GM23338 (cell line): Measurements from ENCODE around the gene PLXNB2. TPM values are rescaled to one million over a fixed set of nuclear protein-coding genes. Genes with fewer than 3 reads are reported as not detected.

Experiments used
- ATAC-seq: fragments of 200-7000 bp; cut with Tn5 transposase; 3 replicates; pipeline ENCODE4 v1.9.1; 2020
- DNase-seq: peaks from one replicate; pipeline ENCODE4 v3.0.0-alpha.2; 2015; ENCODE audit warnings: low spot score
- H2AFZ ChIP-seq: fragments of 200-600 bp; sonication (generic); 2 replicates; pipeline ENCODE4 v1.8.0; 2016; ENCODE audit warnings: antibody characterized with exemption, mild to moderate bottlenecking, moderate library complexity
- H3F3A ChIP-seq: fragments of 200-600 bp; sonication (generic); replicated peaks from 2 replicates; pipeline ENCODE4 v1.8.0; 2017; ENCODE audit warnings: antibody characterized with exemption, mixed run types, low read depth
- H3K27ac ChIP-seq: fragments of 200-600 bp; sonication (generic); 2 replicates; pipeline ENCODE4 v1.6.1; 2016; ENCODE audit warnings: low read depth
- H3K27me3 ChIP-seq: fragments of 200-600 bp; sonication (generic); 2 replicates; pipeline ENCODE4 v1.8.0; 2016; ENCODE audit warnings: mild to moderate bottlenecking, mixed run types, moderate library complexity; ENCODE audit not compliant: insufficient read depth
- H3K36me3 ChIP-seq: fragments of 200-600 bp; sonication (generic); 2 replicates; pipeline ENCODE4 v1.8.0; 2016; ENCODE audit warnings: mild to moderate bottlenecking; ENCODE audit not compliant: insufficient read depth
- H3K4me1 ChIP-seq: fragments of 200-600 bp; sonication (generic); 2 replicates; pipeline ENCODE4 v1.8.0; 2016; ENCODE audit warnings: mild to moderate bottlenecking, moderate library complexity; ENCODE audit not compliant: insufficient read depth
- H3K4me2 ChIP-seq: fragments of 200-600 bp; sonication (generic); 2 replicates; pipeline ENCODE4 v1.7.1; 2017; ENCODE audit warnings: mixed run types
- H3K4me3 ChIP-seq: fragments of 200-600 bp; sonication (generic); 2 replicates; pipeline ENCODE4 v1.6.1; 2016; ENCODE audit warnings: mixed run types
- H3K79me2 ChIP-seq: fragments of 200-600 bp; sonication (generic); replicated peaks from 2 replicates; pipeline ENCODE4 v1.8.0; 2017; ENCODE audit warnings: mild to moderate bottlenecking; ENCODE audit not compliant: insufficient read depth
- H3K9me2 ChIP-seq: fragments of 200-600 bp; sonication (generic); 2 replicates; pipeline ENCODE4 v1.8.0; 2017; ENCODE audit not compliant: insufficient read depth
- H4K20me1 ChIP-seq: fragments of 200-600 bp; sonication (generic); replicated peaks from 2 replicates; pipeline ENCODE4 v1.8.0; 2017; ENCODE audit warnings: mild to moderate bottlenecking; ENCODE audit not compliant: insufficient read depth
- H3K27ac Mint-ChIP-seq: 2 replicates; pipeline ENCODE4 v1.8.0; 2020; ENCODE audit warnings: inconsistent platforms, mild to moderate bottlenecking, moderate library complexity, mixed read lengths
- H3K27me3 Mint-ChIP-seq: 3 replicates; pipeline ENCODE4 v1.8.0; 2022; ENCODE audit warnings: low read depth, mild to moderate bottlenecking, moderate library complexity, mixed read lengths, inconsistent platforms; ENCODE audit not compliant: insufficient read depth, poor library complexity
- H3K36me3 Mint-ChIP-seq: 3 replicates; pipeline ENCODE4 v1.8.0; 2021; ENCODE audit warnings: low read depth, mild to moderate bottlenecking, inconsistent platforms, moderate library complexity, mixed read lengths
- H3K4me1 Mint-ChIP-seq: 3 replicates; pipeline ENCODE4 v1.8.0; 2020; ENCODE audit warnings: mild to moderate bottlenecking, inconsistent platforms, mixed read lengths
- H3K4me3 Mint-ChIP-seq: 3 replicates; pipeline ENCODE4 v1.8.0; 2021; ENCODE audit warnings: moderate library complexity, mild to moderate bottlenecking, inconsistent platforms, mixed read lengths
- H3K9me3 Mint-ChIP-seq: 3 replicates; pipeline ENCODE4 v1.8.0; 2020; ENCODE audit warnings: moderate library complexity, mild to moderate bottlenecking, inconsistent platforms, mixed read lengths
- CREB1 ChIP-seq: fragments of 250-450 bp; sonication (Bioruptor Pico); IDR thresholded peaks from 2 replicates; pipeline ENCODE4 v1.5.0; 2020; ENCODE audit warnings: low read depth, mild to moderate bottlenecking, moderate library complexity
- EZH2 ChIP-seq: fragments of 200-600 bp; sonication (generic); IDR thresholded peaks from one replicate; pipeline ENCODE4 v1.8.0; 2017; ENCODE audit warnings: antibody characterized with exemption, mild to moderate bottlenecking, low read depth; ENCODE audit not compliant: unreplicated experiment
- EZH2phosphoT487 ChIP-seq: fragments of 200-600 bp; sonication (generic); IDR thresholded peaks from one replicate; pipeline ENCODE4 v1.8.1; 2018; ENCODE audit warnings: antibody characterized with exemption; ENCODE audit not compliant: unreplicated experiment
- JUNB ChIP-seq: IDR thresholded peaks from one replicate; pipeline ENCODE4 v1.6.1; 2016; ENCODE audit warnings: antibody characterized with exemption; ENCODE audit not compliant: unreplicated experiment
- NANOG ChIP-seq: IDR thresholded peaks from 2 replicates; pipeline ENCODE4 v1.6.1; 2016; ENCODE audit warnings: antibody characterized with exemption, borderline replicate concordance
- POLR2AphosphoS5 ChIP-seq: IDR thresholded peaks from 2 replicates; pipeline ENCODE4 v1.6.1; 2016; ENCODE audit warnings: antibody characterized with exemption, low read depth
- REST ChIP-seq: IDR thresholded peaks from one replicate; pipeline ENCODE4 v1.6.1; 2018; ENCODE audit warnings: antibody characterized with exemption; ENCODE audit not compliant: unreplicated experiment
- STAT1 ChIP-seq: IDR thresholded peaks from one replicate; pipeline ENCODE4 v1.6.1; 2016; ENCODE audit warnings: antibody characterized with exemption; ENCODE audit not compliant: unreplicated experiment
- ZNF114 ChIP-seq: fragments of 250-450 bp; sonication (Bioruptor Pico); IDR thresholded peaks from 2 replicates; pipeline ENCODE4 v1.5.0; 2020; ENCODE audit warnings: mild to moderate bottlenecking, moderate library complexity
- ZNF331 ChIP-seq: fragments of 250-450 bp; sonication (Bioruptor Pico); IDR thresholded peaks from 2 replicates; pipeline ENCODE4 v1.5.0; 2020; ENCODE audit warnings: low read depth, mild to moderate bottlenecking, moderate library complexity
- polyA plus RNA-seq: library from polyadenylated mRNA; unstranded; fragments of >200 nt; fragmentation: Nextera tagmentation; extraction: Ambion mirVana; gene quantifications from 2 replicates; pipeline ENCODE4 v1.2.1, GENCODE V29; 2016
- total RNA-seq: library from RNA; depleted of rRNA; stranded (reverse); fragments of >200 nt; shearing (Covaris generic); gene quantifications from 2 replicates; pipeline ENCODE4 v1.2.3, GENCODE V29; 2014
- TF ChIP-seq, protein P1 (sequence below): fragments of 250-450 bp; sonication (Bioruptor Pico); IDR thresholded peaks from 2 replicates; pipeline ENCODE4 v1.5.0; 2020; ENCODE audit warnings: mild to moderate bottlenecking, moderate library complexity
- TF ChIP-seq, protein P2 (sequence below), 2 experiments: fragments of 200-600 bp in 1 of 2; sonication (generic) in 1 of 2; conservative IDR thresholded peaks; 2 replicates each; pipeline versions ENCODE4 v1.5.1 to v1.6.1; 2016 to 2017; ENCODE audit warnings: antibody characterized with exemption in 2 of 2, low read depth in 2 of 2, mild to moderate bottlenecking in 2 of 2, moderate library complexity in 1 of 2
- TF ChIP-seq, protein P3 (sequence below): IDR thresholded peaks from 2 replicates; pipeline ENCODE4 v1.6.1; 2016; ENCODE audit warnings: antibody characterized with exemption

PLXNB2 gene
- total and polyA plus RNA-seq, 2 experiments from 2014 or later = 29.1 to 66.3 TPM

DNA sequence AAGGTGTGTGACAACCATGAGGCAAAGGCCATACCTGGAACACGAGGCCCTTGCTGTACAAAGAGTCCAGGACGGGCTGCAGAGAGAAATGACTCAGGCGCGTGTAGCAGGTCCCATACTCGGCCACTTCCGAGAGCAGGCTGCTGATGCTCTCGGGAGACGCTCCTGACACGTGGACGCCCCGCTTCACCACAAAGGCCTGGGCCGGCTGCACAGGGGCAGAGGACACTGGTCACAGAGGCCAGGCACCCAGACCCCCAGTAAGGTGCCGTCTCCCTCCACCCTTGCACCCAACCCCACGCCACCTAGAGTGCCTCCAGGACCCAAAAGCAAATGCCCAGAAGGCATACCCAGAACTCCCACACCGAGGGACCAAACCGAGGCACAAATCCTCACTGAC, 78.1 kb downstream of the PLXNB2 start:
- Histone ChIP-seq H3K79me2 (0 out of 2 replicates have a peak, but pooled peaks cover 3% of the 10 kb centered on the region), H3K9me2 (no peaks in the 10 kb centered on the region), H3K4me2 (no peak overlapping the region), H3F3A (0 out of 2 replicates have a peak, but pooled peaks cover 3% of the 10 kb centered on the region), H3K27ac (no peak overlapping the region), H3K4me3 (no peak overlapping the region), H4K20me1 (peaks cover 4% of the 10 kb centered on the region), H3K36me3 (no peaks in the 10 kb centered on the region), H3K27me3 (no peaks in the 10 kb centered on the region), H3K4me1 (no peaks in the 10 kb centered on the region), H2AFZ (no peak overlapping the region)
- no peak for TF ChIP-seq POLR2AphosphoS5
- TF ChIP-seq, protein P1, sequence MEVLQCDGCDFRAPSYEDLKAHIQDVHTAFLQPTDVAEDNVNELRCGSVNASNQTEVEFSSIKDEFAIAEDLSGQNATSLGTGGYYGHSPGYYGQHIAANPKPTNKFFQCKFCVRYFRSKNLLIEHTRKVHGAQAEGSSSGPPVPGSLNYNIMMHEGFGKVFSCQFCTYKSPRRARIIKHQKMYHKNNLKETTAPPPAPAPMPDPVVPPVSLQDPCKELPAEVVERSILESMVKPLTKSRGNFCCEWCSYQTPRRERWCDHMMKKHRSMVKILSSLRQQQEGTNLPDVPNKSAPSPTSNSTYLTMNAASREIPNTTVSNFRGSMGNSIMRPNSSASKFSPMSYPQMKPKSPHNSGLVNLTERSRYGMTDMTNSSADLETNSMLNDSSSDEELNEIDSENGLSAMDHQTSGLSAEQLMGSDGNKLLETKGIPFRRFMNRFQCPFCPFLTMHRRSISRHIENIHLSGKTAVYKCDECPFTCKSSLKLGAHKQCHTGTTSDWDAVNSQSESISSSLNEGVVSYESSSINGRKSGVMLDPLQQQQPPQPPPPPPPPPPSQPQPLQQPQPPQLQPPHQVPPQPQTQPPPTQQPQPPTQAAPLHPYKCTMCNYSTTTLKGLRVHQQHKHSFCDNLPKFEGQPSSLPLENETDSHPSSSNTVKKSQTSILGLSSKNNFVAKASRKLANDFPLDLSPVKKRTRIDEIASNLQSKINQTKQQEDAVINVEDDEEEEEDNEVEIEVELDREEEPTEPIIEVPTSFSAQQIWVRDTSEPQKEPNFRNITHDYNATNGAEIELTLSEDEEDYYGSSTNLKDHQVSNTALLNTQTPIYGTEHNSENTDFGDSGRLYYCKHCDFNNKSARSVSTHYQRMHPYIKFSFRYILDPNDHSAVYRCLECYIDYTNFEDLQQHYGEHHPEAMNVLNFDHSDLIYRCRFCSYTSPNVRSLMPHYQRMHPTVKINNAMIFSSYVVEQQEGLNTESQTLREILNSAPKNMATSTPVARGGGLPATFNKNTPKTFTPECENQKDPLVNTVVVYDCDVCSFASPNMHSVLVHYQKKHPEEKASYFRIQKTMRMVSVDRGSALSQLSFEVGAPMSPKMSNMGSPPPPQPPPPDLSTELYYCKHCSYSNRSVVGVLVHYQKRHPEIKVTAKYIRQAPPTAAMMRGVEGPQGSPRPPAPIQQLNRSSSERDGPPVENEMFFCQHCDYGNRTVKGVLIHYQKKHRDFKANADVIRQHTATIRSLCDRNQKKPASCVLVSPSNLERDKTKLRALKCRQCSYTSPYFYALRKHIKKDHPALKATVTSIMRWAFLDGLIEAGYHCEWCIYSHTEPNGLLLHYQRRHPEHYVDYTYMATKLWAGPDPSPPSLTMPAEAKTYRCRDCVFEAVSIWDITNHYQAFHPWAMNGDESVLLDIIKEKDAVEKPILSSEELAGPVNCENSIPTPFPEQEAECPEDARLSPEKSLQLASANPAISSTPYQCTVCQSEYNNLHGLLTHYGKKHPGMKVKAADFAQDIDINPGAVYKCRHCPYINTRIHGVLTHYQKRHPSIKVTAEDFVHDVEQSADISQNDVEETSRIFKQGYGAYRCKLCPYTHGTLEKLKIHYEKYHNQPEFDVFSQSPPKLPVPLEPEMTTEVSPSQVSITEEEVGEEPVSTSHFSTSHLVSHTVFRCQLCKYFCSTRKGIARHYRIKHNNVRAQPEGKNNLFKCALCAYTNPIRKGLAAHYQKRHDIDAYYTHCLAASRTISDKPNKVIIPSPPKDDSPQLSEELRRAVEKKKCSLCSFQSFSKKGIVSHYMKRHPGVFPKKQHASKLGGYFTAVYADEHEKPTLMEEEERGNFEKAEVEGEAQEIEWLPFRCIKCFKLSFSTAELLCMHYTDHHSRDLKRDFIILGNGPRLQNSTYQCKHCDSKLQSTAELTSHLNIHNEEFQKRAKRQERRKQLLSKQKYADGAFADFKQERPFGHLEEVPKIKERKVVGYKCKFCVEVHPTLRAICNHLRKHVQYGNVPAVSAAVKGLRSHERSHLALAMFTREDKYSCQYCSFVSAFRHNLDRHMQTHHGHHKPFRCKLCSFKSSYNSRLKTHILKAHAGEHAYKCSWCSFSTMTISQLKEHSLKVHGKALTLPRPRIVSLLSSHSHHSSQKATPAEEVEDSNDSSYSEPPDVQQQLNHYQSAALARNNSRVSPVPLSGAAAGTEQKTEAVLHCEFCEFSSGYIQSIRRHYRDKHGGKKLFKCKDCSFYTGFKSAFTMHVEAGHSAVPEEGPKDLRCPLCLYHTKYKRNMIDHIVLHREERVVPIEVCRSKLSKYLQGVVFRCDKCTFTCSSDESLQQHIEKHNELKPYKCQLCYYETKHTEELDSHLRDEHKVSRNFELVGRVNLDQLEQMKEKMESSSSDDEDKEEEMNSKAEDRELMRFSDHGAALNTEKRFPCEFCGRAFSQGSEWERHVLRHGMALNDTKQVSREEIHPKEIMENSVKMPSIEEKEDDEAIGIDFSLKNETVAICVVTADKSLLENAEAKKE (CRISPR knock-in tag) = no peak
- TF ChIP-seq REST = no peak
- TF ChIP-seq, protein P2, sequence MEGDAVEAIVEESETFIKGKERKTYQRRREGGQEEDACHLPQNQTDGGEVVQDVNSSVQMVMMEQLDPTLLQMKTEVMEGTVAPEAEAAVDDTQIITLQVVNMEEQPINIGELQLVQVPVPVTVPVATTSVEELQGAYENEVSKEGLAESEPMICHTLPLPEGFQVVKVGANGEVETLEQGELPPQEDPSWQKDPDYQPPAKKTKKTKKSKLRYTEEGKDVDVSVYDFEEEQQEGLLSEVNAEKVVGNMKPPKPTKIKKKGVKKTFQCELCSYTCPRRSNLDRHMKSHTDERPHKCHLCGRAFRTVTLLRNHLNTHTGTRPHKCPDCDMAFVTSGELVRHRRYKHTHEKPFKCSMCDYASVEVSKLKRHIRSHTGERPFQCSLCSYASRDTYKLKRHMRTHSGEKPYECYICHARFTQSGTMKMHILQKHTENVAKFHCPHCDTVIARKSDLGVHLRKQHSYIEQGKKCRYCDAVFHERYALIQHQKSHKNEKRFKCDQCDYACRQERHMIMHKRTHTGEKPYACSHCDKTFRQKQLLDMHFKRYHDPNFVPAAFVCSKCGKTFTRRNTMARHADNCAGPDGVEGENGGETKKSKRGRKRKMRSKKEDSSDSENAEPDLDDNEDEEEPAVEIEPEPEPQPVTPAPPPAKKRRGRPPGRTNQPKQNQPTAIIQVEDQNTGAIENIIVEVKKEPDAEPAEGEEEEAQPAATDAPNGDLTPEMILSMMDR (conservative IDR thresholded peaks at IDR 0.05; ENCODE audit: low read depth in 2 of 2) = no peak
- no peak for TF ChIP-seq EZH2phosphoT487
- TF ChIP-seq, protein P3, sequence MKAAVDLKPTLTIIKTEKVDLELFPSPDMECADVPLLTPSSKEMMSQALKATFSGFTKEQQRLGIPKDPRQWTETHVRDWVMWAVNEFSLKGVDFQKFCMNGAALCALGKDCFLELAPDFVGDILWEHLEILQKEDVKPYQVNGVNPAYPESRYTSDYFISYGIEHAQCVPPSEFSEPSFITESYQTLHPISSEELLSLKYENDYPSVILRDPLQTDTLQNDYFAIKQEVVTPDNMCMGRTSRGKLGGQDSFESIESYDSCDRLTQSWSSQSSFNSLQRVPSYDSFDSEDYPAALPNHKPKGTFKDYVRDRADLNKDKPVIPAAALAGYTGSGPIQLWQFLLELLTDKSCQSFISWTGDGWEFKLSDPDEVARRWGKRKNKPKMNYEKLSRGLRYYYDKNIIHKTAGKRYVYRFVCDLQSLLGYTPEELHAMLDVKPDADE = no peak
- TF ChIP-seq JUNB = no peak
- TF ChIP-seq ZNF114 (CRISPR knock-in tag) = no peak
- no peak for TF ChIP-seq NANOG
- no peak for TF ChIP-seq STAT1
- TF ChIP-seq EZH2 = no peak
- no peak for TF ChIP-seq ZNF331 (CRISPR knock-in tag)
- TF ChIP-seq CREB1 = no peak
- Mint-ChIP-seq H3K9me3 (peaks cover 3% of the 10 kb centered on the region; the same call in 1 of the 3 replicates), H3K36me3 (peaks cover 13% of the 10 kb centered on the region), H3K27ac (no peak overlapping the region), H3K4me1 (no peaks in the 10 kb centered on the region), H3K27me3 (peaks cover 11% of the 10 kb centered on the region), H3K4me3 (no peak overlapping the region)
- DNase-seq (no peak), ATAC-seq (no peak)
